ENCODE data around the gene BATF3.
"Not testable (repeated sequence)": the region's sequence is repeated elsewhere in the genome, so short reads cannot be mapped to it uniquely, and the experiment has no call there.

BATF3 gene

DNA sequence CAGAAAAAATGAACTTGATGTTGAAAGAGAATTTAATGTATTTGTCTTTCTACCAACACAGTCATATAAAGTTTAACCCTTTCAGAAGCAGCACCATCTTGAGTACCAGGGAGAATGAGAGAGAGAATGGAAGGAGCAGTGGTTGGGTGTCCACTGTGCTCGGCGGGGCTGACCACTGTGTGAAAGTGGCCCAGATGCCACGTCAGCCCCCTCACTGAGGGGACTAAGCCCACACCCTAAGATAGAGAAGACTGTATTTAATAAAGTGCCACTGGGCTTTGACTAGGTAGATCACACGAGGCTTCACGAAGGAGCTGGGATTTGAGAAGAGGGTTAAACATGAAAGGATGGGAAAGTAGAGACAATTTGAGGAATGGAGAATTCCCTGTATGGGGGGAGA lies 31.2 kb downstream of the BATF3 start:
- H3K4me3 ChIP-seq (replicated peaks; ENCODE audit: low read depth, low read length): no peak overlapping the region
- no peak for DNase-seq (ENCODE audit: extremely low read depth, low read depth)

DNA sequence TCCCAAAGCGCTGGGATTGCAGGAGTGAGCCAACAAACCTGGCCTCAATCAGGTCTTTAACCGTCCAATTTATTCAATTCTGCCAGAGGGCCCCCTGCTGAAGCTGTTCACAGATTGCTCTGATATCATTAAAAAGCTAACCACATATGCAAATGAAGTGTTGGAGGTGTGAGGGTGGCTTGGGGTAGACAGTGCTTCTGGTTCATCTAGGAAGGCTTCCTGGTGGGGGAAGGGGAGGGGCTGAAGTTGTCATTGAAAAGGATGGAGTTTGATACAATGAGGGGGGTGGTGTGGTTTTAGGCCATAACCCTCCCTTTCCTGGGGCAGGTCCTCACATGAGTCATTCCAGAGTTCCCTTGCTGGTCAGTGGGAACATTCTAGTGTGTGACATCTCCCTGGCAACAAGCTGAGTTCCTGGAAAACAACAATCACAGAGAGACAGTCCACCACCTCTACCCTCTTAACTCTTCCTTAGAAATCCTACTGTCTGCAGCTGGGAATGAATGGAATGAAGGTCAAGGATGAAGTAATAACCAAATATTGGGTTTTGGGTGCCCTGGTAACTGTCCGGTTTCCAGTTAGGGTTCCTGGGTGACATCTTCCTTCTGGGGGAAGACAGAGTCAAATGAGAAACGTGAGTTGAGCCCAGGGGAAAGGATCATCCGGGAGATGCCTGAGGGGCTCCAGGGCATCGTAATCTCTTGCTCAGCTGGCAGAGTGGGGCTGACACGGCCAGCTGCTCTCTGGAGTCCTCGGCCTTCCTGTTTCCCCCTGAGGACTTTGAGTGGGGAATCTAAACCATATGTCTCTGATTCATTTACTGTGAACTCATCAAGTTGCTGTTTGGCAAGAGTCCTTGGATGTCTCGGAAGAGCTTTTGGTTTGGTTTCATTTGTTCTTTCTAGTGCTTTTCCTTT lies 32.2 kb downstream of the BATF3 start:
- H3K4me3 ChIP-seq (replicated peaks; ENCODE audit: low read depth, low read length): peak overlapping the region; percentile 16
- DNase-seq (ENCODE audit: extremely low read depth, low read depth): peak; percentile 93
- TF ChIP-seq, protein P1, sequence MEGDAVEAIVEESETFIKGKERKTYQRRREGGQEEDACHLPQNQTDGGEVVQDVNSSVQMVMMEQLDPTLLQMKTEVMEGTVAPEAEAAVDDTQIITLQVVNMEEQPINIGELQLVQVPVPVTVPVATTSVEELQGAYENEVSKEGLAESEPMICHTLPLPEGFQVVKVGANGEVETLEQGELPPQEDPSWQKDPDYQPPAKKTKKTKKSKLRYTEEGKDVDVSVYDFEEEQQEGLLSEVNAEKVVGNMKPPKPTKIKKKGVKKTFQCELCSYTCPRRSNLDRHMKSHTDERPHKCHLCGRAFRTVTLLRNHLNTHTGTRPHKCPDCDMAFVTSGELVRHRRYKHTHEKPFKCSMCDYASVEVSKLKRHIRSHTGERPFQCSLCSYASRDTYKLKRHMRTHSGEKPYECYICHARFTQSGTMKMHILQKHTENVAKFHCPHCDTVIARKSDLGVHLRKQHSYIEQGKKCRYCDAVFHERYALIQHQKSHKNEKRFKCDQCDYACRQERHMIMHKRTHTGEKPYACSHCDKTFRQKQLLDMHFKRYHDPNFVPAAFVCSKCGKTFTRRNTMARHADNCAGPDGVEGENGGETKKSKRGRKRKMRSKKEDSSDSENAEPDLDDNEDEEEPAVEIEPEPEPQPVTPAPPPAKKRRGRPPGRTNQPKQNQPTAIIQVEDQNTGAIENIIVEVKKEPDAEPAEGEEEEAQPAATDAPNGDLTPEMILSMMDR (IDR thresholded peaks at IDR 0.05; ENCODE audit: low read depth, low read length, missing control alignments): no peak

More for the DNA sequence above, 31.2 kb downstream of the BATF3 start:
- TF ChIP-seq, protein P1 (IDR thresholded peaks at IDR 0.05; ENCODE audit: low read depth, low read length, missing control alignments): no peak

DNA sequence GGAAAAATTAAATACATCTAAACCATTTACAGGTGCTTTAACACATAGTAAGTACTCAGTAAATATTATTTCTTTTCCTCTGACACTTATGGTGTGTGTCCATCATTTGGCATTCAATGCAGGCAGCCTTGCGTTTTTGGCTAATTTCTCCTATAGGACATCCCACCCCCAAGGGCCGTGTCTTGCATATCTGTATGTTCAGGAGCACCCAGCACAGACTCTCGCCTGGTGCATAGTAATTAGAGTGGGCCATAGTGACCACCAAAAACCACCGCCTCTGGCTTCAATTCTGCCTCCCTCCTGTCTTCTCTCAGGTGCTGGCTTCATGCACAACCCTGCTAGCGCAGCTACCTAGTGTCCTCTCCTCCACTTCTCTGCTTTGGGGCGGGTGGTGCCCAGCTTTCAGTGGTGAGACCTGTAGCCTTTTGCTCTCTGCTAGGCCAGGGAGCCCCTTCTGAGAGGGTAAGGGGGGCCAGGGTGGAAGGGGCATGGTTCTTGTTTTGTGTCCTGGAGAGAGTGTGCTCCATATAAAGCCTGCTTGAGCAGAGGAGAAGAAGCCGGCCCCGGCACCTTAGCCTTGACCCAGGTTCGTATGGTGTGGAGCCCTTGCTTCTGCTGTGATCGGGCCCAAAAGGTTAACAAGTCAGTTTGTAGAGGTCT lies 33.4 kb downstream of the BATF3 start:
- DNase-seq (ENCODE audit: extremely low read depth, low read depth): no peak
- no peak overlapping the region for H3K4me3 ChIP-seq (replicated peaks; ENCODE audit: low read depth, low read length)

DNA sequence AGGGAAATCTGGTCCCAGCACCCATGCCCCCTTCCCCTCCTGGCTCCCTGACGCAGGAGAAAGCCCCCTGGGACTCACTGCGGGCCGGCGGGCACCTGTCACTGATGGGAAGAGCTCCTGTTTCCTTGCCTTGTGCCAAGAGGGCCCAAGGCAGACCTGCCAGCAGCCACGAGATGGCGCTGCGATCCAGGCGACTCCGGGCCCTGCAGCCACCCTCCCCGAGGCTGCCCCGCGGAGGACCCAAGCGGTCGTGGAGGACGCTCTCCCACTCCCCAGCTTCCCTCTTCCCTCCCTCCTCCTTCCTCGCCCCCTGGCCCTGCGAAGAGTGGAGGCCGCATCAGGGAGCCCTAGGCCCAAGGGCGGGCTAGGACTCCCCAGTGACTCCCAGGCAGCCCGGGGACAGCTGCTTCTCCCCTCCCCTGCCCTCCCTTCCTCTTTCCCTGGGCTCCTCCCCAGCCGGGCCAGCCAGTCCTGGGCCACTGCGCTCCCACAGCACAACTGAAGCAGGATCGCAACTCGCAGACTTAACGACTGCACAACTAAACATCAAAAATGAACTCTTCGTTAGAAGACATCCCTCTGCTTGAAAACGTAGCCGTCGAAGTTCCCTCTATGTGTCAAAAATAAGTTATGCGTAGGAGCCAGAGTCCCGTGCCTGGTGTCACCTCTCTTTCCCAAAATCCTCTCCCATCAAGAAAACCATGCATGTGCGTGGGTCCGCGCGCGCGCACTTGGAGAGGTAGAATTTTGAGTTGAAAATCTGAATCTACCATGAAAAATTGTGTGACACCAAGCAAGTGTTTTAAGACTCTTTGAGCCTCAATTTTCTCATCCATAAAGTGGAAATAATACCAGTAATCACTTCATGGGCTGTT lies 34.2 kb downstream of the BATF3 start:
- no peak for DNase-seq (ENCODE audit: extremely low read depth, low read depth)
- TF ChIP-seq, protein P1 (IDR thresholded peaks at IDR 0.05; ENCODE audit: low read depth, low read length, missing control alignments): peak; percentile 93
- H3K4me3 ChIP-seq (replicated peaks; ENCODE audit: low read depth, low read length): peak overlapping the region; percentile 44

More for the DNA sequence above, 33.4 kb downstream of the BATF3 start:
- TF ChIP-seq, protein P1 (IDR thresholded peaks at IDR 0.05; ENCODE audit: low read depth, low read length, missing control alignments): no peak

DNA sequence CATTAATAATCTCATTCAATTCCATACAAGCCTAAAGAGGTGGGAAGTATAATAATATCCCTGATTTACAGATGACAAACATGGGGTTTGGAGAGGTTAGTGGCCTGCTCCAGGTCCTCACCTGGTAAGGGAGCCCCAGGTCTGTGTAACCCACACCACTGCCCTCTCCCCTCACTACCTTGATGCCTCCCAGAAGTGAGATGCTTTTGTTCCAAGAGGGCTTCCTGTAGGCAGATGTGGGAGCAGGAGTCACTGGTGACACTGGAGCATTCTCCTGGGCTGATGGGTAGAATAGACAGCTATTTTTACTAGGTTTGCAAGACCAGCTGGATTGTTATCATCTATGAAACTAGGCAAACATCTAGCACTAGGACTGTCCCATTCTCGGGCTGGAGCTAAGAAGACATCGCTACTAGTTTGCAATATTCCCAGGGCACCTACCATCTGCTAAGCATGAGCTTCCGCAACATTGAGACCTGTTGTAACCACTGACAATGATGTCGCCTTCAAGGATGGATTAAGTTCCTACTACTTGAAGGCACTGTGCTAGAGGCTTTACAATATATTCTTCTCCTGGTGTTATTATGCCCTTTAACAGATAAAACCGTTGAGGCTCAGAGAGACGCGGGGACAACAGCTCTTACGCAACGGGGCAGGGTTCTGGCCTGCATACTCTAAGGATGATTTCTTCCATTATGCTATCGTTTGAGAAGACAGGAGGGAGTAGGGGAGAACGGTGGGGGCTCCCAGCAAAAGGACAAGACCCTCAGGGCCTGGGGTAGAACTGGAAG lies 35.0 kb downstream of the BATF3 start:
- TF ChIP-seq, protein P1 (IDR thresholded peaks at IDR 0.05; ENCODE audit: low read depth, low read length, missing control alignments): no peak
- H3K4me3 ChIP-seq (replicated peaks; ENCODE audit: low read depth, low read length): no peak overlapping the region

DNA sequence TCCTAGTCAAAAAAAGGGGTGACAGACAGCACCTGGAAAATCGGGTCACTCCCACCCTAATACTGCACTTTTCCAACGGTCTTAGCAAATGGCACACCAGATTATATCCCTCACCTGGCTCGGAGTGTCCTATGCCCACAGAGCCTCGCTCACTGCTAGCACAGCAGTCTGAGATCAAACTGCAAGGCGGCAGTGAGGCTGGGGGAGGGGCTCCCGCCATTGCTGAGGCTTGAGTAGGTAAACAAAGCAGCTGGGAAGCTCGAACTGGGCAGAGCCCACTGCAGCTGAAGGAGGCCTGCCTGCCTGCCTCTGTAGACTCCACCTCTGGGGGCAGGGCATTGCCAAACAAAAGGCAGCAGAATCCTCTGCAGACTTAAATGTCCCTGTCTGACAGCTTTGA lies 41.4 kb downstream of the BATF3 start:
- not testable (repeated sequence) for H3K4me3 ChIP-seq (replicated peaks; ENCODE audit: low read depth, low read length); DNase-seq (ENCODE audit: extremely low read depth, low read depth)

More for the DNA sequence above, 35.0 kb downstream of the BATF3 start:
- no peak for DNase-seq (ENCODE audit: extremely low read depth, low read depth)

Measured in HFF-Myc (cell line).